ENCODE results near the gene TMEM236.

The TMEM236 gene

GRCh38 chr10:17749890-17750289, 2.1 kb upstream of the TMEM236 start:
- TF ChIP-seq CTCF (conservative IDR thresholded peaks at IDR 0.05; ENCODE audit: low read depth) = no peak
- no peak for DNase-seq (ENCODE audit: low spot score)
- ChIA-PET CTCF (interaction anchor here (0.6 kb wide), 1 partner anchor 261 kb away, joined by 4 read pairs; no protein-coding TSS in a partner anchor), POLR2A (ENCODE audit: low non-redundant PET) (no interaction called here)
- no peak overlapping the region for H3K27ac ChIP-seq

- H3K27ac ChIP-seq = no peak overlapping the region
- ChIA-PET POLR2A (ENCODE audit: low non-redundant PET) (no interaction called here), CTCF (no interaction called here)
- peak; percentile 11 for DNase-seq (ENCODE audit: low spot score)
- no peak for TF ChIP-seq CTCF (conservative IDR thresholded peaks at IDR 0.05; ENCODE audit: low read depth)
Measured at GRCh38 chr10:17756557-17757217, 4.7 kb downstream of the TMEM236 start.

GRCh38 chr10:17758200-17758599, 6.2 kb downstream of the TMEM236 start:
- ChIA-PET POLR2A (ENCODE audit: low non-redundant PET) (no interaction called here), CTCF (interaction anchor here (0.5 to 0.6 kb wide), 2 partner anchors 132 to 1853 kb away, joined by 3 to 4 read pairs; no protein-coding TSS in a partner anchor)
- no peak for TF ChIP-seq CTCF (conservative IDR thresholded peaks at IDR 0.05; ENCODE audit: low read depth)

GRCh38 chr10:17758896-17759295, 6.9 kb downstream of the TMEM236 start:
- ChIA-PET POLR2A (ENCODE audit: low non-redundant PET) (no interaction called here), CTCF (no interaction called here)
- no peak for TF ChIP-seq CTCF (conservative IDR thresholded peaks at IDR 0.05; ENCODE audit: low read depth)

More at GRCh38 chr10:17758200-17758599, 6.2 kb downstream of the TMEM236 start:
- H3K27ac ChIP-seq = no peak overlapping the region
- DNase-seq (ENCODE audit: low spot score) = no peak

GRCh38 chr10:17764142-17764541, 12.1 kb downstream of the TMEM236 start:
- H3K27ac ChIP-seq = no peak overlapping the region
- ChIA-PET CTCF (interaction anchor here (0.7 kb wide), 1 partner anchor 20 kb away, joined by 3 read pairs; no protein-coding TSS in a partner anchor), POLR2A (ENCODE audit: low non-redundant PET) (no interaction called here)
- DNase-seq (ENCODE audit: low spot score) = no peak
- TF ChIP-seq CTCF (conservative IDR thresholded peaks at IDR 0.05; ENCODE audit: low read depth) = no peak

More at GRCh38 chr10:17758896-17759295, 6.9 kb downstream of the TMEM236 start:
- H3K27ac ChIP-seq = no peak overlapping the region
- DNase-seq (ENCODE audit: low spot score) = no peak

- POLR2A ChIA-PET (ENCODE audit: low non-redundant PET) = no interaction called here
Measured at GRCh38 chr10:17765602-17766001, 13.6 kb downstream of the TMEM236 start.

More at GRCh38 chr10:17765602-17766001, 13.6 kb downstream of the TMEM236 start:
- no peak for TF ChIP-seq CTCF (conservative IDR thresholded peaks at IDR 0.05; ENCODE audit: low read depth)
- no peak overlapping the region for H3K27ac ChIP-seq
- DNase-seq (ENCODE audit: low spot score) = no peak
- CTCF ChIA-PET = no interaction called here

Measured in RWPE1 (cell line).